Stimulated activated CD8-positive, alpha-beta memory T cell treated with anti-CD3 and anti-CD28 coated beads, Interleukin-7, amount 100 ng/mL, for 48 hours (primary cell): ENCODE measurements around the gene SHMT2.
"Not testable (repeated sequence)": the region's sequence is repeated elsewhere in the genome, so short reads cannot be mapped to it uniquely, and the experiment has no call there.

ENCODE experiments used
- DNase-seq, 2 donors: peaks; one replicate each; pipeline ENCODE4 v3.0.0-alpha.2; 2020; ENCODE audit warnings: low read depth in 1 of 2; ENCODE audit errors: extremely low read depth in 1 of 2

Gene SHMT2

DNA sequence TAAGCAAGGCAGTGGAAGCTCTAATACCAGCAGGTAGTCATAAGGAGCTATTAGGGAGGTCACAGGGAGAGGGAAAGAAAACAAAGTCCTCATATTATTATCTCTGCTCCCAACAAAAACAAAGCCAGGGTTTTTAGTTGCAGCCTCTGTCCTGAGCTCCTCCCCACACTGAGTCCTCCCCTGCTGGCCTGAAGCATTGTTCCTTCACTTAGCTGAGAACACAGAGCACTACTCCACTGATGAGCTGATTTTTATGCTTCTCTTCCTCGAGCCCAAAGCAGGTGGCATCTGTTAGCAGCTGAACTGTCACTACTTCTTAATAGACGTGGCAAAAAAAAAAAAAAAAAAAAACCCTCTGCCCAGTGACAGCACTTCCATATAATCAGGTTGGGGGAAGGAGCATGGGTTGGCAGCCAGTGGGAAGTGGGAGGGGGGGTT is 31.9 kb downstream of the SHMT2 start:
- no peak for DNase-seq

DNA sequence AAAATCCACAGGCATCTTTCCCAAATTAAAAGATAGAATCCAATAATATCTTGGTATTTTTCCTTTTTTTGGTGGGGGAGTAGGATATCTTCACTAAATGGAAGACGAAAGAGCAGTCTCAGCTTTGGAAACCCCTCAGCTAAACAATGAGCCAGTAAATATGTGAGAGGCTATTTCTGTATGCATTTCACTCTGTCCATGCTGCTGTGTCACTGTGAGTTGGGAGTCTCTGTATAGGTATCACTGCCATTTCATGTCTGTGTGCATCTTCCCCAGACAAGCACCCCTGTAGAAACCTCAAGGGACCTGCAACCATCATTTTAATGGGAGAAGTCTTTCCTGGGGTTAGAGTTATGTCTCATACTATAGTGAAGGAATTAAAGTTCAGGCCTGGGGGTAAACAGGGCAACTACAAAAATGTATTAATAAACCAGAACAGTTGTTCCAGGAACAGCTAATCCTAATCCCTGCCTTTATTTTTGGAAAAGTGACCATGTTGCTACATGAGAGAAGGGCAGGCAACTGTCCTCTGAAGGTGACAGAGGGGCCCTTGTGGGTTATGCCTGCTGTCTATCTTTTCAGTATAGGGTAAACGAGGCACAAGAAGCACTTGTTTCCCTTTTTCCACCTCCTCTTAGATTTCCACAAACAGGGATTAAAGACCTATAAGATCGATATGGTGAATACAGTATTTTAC is 32.8 kb downstream of the SHMT2 start:
- DNase-seq: no peak

DNA sequence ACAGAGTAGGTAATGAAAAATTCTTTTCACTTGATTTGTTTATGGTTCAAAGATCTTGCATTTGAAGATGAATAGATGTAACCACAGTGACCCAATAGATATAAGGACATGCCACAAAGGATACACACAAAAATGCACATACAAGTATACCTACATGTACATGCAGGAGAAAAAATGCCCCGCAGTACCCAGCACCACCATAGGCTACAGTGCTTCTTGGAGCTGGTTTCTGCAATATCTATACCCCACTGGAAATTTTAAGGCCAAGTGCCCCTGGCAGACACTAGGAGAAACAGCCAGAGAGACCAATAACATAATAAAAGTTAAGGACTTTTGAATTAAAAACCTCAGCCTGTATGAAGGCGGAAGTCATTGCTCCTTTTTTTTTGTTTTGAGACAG is 33.6 kb downstream of the SHMT2 start:
- DNase-seq: no peak

- no peak for DNase-seq
These were observed 37.2 kb downstream of the SHMT2 start for GRCh38 chr12:57266681-57267080.

DNA sequence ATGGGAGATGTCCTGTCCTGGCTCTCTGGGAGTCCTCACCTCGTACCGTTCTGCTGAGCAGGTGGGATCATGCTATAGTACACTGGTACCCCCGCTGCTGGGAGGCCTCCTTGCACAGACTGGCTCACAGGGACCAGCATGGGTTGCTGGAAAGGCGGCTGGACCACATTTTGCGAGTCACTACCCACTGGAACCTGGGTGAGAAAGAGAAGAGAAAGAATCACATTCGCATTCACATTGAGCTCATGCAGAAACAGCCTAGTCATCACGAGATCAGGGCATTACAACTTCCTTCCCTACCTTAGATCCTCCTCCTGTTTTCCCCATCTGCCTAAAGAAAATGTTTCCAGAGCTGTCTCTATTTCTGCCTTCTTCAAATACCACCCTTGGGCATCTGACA is 38.8 kb downstream of the SHMT2 start:
- peak; percentile 19 to 42 for DNase-seq

DNA sequence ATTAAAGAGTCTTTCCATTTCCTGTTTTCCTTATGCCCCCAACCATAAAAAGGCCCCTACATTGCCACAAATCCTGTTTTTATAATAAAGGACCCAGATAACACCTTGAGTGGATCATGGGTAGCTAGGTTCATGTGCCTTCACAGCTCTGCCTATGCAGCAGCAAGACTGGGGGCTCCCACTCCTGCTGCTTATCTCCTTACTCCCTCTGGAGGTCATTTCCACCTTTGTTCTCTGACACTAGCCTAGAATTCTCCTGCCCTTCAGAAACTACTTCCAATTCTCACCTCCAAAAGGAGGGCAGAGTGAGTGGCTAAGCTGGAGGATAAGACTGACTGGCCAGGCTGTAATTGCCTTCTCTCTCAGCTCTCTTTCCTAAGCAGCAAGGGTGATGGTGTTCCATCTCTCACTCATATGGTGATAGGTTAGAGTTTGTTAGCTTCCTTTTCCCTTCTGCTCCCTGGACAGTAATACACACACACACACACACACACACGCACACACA is 41.5 kb downstream of the SHMT2 start:
- no peak for DNase-seq

DNA sequence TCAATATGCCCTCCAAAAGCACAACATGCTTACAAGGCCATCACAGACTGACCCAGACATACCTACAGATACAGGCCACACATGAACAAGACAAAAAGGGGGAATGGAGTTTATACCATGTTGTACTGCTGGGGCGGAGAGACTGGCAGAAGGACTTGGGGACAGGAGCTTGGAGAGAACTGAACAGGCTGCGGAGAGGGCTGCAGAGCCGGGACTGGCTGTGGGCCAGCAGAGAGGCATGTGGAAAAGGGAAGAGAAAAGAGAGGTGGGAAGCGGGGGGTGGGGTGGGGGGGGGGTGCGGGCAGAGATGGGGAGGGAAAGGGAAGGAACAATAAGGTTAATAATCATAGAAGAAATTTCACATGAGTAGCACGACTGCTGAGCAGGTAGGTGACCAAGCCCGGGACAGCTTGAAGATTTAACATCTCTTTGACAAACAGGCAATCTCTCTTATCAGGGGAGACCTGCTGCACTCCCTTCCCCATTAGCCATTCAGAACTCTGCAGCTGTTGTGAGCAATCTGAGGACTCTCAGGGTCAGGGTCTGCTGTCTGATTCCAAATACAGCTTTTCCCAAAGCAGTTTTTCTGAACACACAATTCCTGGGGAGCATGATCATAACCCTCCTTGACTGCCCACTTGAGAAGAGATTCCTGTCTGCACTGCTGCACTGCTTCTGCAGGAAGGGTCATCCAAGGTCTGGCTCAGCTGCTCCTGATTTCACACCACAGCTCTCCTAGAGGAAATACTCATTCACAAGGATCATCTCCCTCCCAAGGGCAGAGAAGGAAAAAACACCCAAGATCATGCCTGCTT is 43.0 kb downstream of the SHMT2 start:
- no peak for DNase-seq

DNA sequence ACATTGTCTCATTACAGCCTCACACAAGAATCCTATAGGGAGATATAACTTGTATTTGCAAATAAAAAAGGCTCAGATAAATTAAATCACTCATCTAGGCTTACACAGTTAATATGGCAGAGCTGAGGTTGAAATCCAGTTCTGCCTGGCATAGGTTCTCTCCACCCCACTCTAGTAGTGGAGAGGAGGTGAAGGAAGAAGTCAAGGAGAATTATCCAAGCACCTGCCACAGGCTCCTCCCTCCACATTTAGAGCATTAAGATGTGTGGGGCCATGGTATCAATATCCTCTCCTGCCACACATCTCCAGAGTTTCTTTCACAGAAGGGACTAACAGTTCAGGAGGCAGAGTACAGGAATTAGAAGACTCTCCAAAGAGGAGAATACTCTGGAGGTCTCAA is 44.0 kb downstream of the SHMT2 start:
- no peak for DNase-seq

DNA sequence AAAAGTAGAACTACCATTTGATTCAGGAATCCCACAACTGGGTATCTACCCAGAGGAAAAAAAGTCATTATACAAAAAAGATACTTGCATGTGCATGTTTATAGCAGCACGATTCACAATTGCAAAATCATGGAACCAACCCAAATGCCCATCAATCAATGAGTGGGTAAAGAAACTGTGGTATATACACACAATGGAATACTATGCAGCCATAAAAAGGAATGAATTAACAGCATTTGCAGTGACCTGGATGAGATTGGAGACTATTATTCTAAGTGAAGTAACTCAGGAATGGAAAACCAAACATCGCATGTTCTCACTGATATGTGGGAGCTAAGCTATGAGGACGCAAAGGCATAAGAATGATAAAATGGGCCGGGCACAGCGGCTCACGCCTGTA is 46.7 kb downstream of the SHMT2 start:
- not testable (repeated sequence) for DNase-seq

- peak in 1 of 2 donors; percentile 12 for DNase-seq
These were observed 47.5 kb downstream of the SHMT2 start for GRCh38 chr12:57276935-57277563.

- DNase-seq: no peak
These were observed 49.2 kb downstream of the SHMT2 start for GRCh38 chr12:57278465-57279381.

DNA sequence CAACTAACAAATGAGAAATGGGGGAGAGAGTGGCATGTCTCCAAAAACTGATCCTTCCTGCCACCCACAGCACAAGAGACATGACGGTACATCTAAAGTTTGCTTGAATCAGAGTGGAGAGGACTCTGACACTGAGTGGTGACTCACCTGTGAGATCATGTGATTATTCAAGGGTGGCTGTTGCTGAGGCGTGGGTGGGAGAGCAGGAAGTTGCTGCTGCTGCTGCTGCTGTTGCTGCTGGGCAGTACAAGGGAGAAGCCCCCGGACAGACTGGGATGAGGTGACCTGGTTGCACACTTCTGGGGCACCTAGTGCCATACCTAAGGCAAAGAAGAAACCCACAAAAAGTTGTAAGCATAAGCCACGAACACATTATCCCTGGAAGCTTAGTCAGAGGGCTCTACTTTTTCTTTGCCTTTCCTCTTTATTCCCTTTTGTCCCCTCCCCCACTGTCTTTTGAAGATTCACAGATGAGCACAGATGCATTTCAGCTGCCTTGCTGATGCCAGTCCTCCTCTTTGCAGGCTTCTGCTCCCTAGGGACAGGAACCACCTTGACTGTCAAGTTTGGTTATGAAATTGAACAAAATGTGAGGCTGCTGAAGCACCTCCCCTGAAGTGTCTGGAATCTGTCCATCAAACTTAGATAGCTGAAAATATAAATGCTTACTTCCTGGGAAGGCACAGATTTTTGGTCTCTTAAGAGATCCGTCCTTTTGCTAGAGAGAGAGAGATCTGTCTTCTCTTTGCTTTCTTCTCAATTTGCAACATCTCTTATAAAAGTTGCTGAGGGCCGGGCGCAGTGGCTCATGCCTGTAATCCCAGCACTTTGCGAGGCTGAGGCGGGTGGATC is 50.9 kb downstream of the SHMT2 start:
- DNase-seq: peak; percentile 46 to 81

GRCh38 chr12:57282073-57282472 is 52.6 kb downstream of the SHMT2 start:
- DNase-seq: not testable (repeated sequence)
